HepG2 (cell line): Measurements from ENCODE around the gene AK3. TPM values are rescaled to one million over a fixed set of nuclear protein-coding genes. Genes with fewer than 3 reads are reported as not detected.

Experiments used
- AGO1 ChIP-seq: fragments of 200-400 bp; formaldehyde crosslinking; IDR thresholded peaks from 2 replicates; pipeline ENCODE4 v1.6.1; 2017; ENCODE audit warnings: mild to moderate bottlenecking, low read depth, low read length, moderate library complexity; ENCODE audit not compliant: poor library complexity, severe bottlenecking
- ARID4A ChIP-seq: sonication (generic); formaldehyde crosslinking; IDR thresholded peaks from 2 replicates; pipeline ENCODE4 v1.5.0; 2020; ENCODE audit warnings: mild to moderate bottlenecking, missing genetic modification reagents, borderline replicate concordance
- FOSL1 ChIP-seq: sonication (generic); formaldehyde crosslinking; IDR thresholded peaks from 2 replicates; pipeline ENCODE4 v1.9.0; 2021; ENCODE audit warnings: missing genetic modification reagents, borderline replicate concordance
- GABPB1 ChIP-seq: IDR thresholded peaks from 2 replicates; pipeline ENCODE4 v1.6.1; 2016; ENCODE audit warnings: mild to moderate bottlenecking, missing genetic modification reagents, moderate library complexity, missing compliant biosample characterization
- JUND ChIP-seq: sonication (generic); formaldehyde crosslinking; IDR thresholded peaks from 2 replicates; pipeline ENCODE4 v1.8.0; 2022; ENCODE audit warnings: mild to moderate bottlenecking, missing genetic modification reagents
- KDM5B ChIP-seq: sonication (generic); formaldehyde crosslinking; IDR thresholded peaks from 2 replicates; pipeline ENCODE4 v1.4.0; 2020; ENCODE audit warnings: missing genetic modification reagents, mild to moderate bottlenecking, borderline replicate concordance
- KLF9 ChIP-seq: IDR thresholded peaks from 2 replicates; pipeline ENCODE4 v1.6.1; 2016; ENCODE audit warnings: low read depth
- MIXL1 ChIP-seq: IDR thresholded peaks from 2 replicates; pipeline ENCODE4 v1.6.1; 2016
- POGK ChIP-seq: sonication (generic); formaldehyde crosslinking; conservative IDR thresholded peaks from 2 replicates; pipeline ENCODE4 v1.8.0; 2022; ENCODE audit warnings: mild to moderate bottlenecking, moderate library complexity, missing genetic modification reagents
- TBX3 ChIP-seq: fragments of 450-650 bp; IDR thresholded peaks from 2 replicates; pipeline ENCODE4 v1.6.1; 2017; ENCODE audit warnings: antibody characterized with exemption, mild to moderate bottlenecking, inconsistent platforms, borderline replicate concordance
- TSC22D2 ChIP-seq: sonication (generic); formaldehyde crosslinking; IDR thresholded peaks from 2 replicates; pipeline ENCODE4 v1.5.1; 2020; ENCODE audit warnings: missing genetic modification reagents, mild to moderate bottlenecking, borderline replicate concordance
- ZNF317 ChIP-seq: sonication (generic); formaldehyde crosslinking; IDR thresholded peaks from 2 replicates; pipeline ENCODE4 v1.5.0; 2020; ENCODE audit warnings: mild to moderate bottlenecking, missing genetic modification reagents
- ZNF510 ChIP-seq: sonication (generic); formaldehyde crosslinking; IDR thresholded peaks from 2 replicates; pipeline ENCODE4 v1.4.0; 2020; ENCODE audit warnings: low read depth, mild to moderate bottlenecking, missing genetic modification reagents
- ZNF598 ChIP-seq: sonication (generic); formaldehyde crosslinking; IDR thresholded peaks from 2 replicates; pipeline ENCODE4 v1.5.1; 2020; ENCODE audit warnings: mild to moderate bottlenecking, missing genetic modification reagents, borderline replicate concordance
- ZNF605 ChIP-seq: sonication (generic); formaldehyde crosslinking; IDR thresholded peaks from 2 replicates; pipeline ENCODE4 v1.8.0; 2022; ENCODE audit warnings: mild to moderate bottlenecking, missing genetic modification reagents
- ZNF607 ChIP-seq: sonication (generic); formaldehyde crosslinking; IDR thresholded peaks from 2 replicates; pipeline ENCODE4 v1.5.1; 2020; ENCODE audit warnings: missing genetic modification reagents, mild to moderate bottlenecking, borderline replicate concordance
- ZNF609 ChIP-seq: sonication (generic); formaldehyde crosslinking; IDR thresholded peaks from 2 replicates; pipeline ENCODE4 v1.4.0; 2020; ENCODE audit warnings: mild to moderate bottlenecking, missing genetic modification reagents, borderline replicate concordance
- polyA plus RNA-seq, 8 experiments: library from polyadenylated mRNA; depleted of rRNA in 3 of 8; stranded (reverse) in 7 of 8; unstranded in 1 of 8; fragments of >200 nt; fragmentation: Illumina TruSeq in 4 of 8; extraction: Trizol in 4 of 8; gene quantifications; 2 replicates each; pipeline versions ENCODE4 v1.2.1 to v1.2.3, GENCODE V29; 2011 to 2016; ENCODE audit warnings: low read depth in 4 of 8, missing spikeins in 1 of 8, mixed read lengths in 1 of 8; ENCODE audit not compliant: insufficient read depth in 1 of 8
- total RNA-seq, 5 experiments: library from RNA; depleted of rRNA; stranded (reverse); fragments of >200 nt; fragmentation: Illumina TruSeq; extraction: Trizol; gene quantifications; 2 replicates each; pipeline ENCODE4 v1.2.3, GENCODE V29; 2016; ENCODE audit warnings: low read depth in 1 of 5

The AK3 gene
- total and polyA plus RNA-seq, 2 of the 13 experiments (the other 11 are each of a cell fraction or from before 2014, with no cell fraction given), result 76.8 to 109 TPM

- TF ChIP-seq ZNF510 (CRISPR knock-in tag), result no peak
- TF ChIP-seq ZNF605, result no peak
- peak; percentile 72; the same call in 1 of the 2 replicates for TF ChIP-seq ZNF598 (CRISPR knock-in tag)
- TF ChIP-seq POGK (CRISPR knock-in tag), result no peak
- TF ChIP-seq MIXL1 (CRISPR knock-in tag), result no peak
- TF ChIP-seq TSC22D2 (CRISPR knock-in tag), result no peak
- no peak for TF ChIP-seq KLF9 (CRISPR knock-in tag)
- peak; percentile 73 for TF ChIP-seq GABPB1 (CRISPR knock-in tag)
- TF ChIP-seq ZNF609 (CRISPR knock-in tag), result no peak
- TF ChIP-seq TBX3, result no peak
- no peak for TF ChIP-seq AGO1
- TF ChIP-seq JUND (CRISPR knock-in tag), result no peak
- no peak for TF ChIP-seq FOSL1 (CRISPR knock-in tag)
- TF ChIP-seq KDM5B (CRISPR knock-in tag), result peak; percentile 73; the same call in 1 of the 2 replicates
- TF ChIP-seq ZNF607 (CRISPR knock-in tag), result no peak; the same call in 1 of the 2 replicates
- peak; percentile 75; the same call in 1 of the 2 replicates for TF ChIP-seq ARID4A (CRISPR knock-in tag)
- no peak for TF ChIP-seq ZNF317 (CRISPR knock-in tag)
Measured at GRCh38 chr9:4666042-4666699, 74.8 kb downstream of the AK3 start, which contains the start of gene SPATA6L (continued).
